ENCODE data around the gene BAD.

Gene BAD

GRCh38 chr11:64296236-64296635 is 11.8 kb upstream of the BAD start:
- DNase-seq, result no peak

GRCh38 chr11:64295760-64296159 is 11.3 kb upstream of the BAD start:
- no peak for DNase-seq

DNA sequence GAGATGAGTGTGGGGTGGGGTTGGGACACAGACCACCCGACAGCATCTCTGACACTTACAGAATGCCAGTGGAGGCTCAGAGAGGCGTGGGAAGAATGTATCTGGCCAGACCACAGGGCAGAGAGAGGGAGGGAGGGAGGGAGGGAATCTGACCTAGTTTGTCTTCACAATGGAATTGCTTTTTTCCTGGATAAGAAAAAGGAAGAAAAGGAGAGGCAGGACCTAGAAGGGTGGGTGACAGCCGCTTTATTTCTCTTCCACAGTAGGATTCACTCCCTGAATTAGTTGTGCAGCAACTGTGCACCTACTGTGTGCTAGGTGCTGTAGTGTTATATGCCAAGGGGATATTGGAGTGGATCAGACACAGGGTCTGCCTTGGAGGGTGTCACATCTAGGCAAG is 10.3 kb upstream of the BAD start:
- DNase-seq, result no peak

DNA sequence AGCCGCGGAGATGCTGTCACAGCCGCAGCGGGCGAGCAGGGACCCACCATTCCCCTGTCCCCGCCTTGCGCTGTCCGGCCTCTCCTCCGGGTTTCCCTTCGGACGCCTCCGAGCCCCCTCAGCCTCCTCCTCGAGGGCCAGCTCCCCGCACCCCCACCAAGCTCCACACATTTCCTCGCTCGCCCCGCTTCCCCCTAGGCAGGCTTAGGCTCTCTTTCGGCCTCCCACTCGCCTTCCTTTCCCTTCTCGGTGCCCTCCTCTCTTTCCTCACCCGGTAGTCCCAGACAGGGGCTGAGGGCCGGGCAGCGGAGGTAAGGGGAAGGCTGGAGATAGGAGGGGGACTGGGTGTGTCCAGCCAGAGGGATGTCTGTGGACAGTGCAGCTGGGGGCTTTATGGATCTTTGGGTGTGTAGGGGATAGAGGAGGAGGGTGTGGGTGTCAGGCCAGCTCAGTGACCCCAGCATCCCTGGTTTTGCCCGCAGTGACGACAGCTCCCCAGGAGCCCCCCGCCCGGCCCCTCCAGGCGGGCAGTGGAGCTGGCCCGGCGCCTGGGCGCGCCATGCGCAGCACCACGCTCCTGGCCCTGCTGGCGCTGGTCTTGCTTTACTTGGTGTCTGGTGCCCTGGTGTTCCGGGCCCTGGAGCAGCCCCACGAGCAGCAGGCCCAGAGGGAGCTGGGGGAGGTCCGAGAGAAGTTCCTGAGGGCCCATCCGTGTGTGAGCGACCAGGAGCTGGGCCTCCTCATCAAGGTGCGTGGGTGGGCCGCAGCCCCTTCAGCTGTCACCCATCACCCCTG is 8.2 kb upstream of the BAD start:
- DNase-seq, result no peak

DNA sequence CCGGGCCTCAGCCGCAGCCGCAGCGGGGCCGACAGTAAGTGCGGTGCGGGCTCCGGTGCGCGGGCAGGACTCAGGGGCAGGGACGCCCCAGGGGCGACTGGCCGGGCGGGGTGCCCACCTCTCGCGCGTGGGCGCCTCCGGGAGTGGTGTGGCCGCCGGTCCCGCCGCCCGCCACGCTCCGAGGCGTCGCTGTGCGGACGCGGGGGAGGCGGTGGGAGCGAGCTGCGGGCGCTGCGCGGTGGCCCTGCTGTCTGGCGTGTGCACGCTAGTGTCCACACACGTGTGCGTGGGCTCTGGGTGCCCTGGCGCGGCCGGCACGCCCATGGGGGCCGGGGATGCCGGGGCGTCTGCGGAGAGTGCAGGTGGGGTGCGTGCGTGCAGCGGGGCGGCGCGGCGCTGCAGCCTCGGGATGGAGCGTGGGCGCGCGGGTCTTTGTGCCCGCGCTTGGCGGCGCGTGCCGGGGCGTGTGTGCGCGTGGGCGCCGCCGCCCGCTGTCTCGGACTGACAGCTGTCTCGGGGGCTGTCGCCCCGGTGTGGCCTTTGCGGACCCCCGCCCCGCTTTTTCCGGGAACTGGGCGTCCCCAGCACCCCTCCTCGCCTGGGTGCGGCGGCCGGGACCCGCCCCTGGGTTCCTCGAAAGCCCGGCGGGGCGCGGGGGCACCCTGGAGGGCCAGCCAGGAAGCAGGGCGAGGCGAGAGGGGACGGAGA is 7.4 kb upstream of the BAD start:
- DNase-seq, result peak in 2 of 3 experiments; percentile 22 to 34

DNA sequence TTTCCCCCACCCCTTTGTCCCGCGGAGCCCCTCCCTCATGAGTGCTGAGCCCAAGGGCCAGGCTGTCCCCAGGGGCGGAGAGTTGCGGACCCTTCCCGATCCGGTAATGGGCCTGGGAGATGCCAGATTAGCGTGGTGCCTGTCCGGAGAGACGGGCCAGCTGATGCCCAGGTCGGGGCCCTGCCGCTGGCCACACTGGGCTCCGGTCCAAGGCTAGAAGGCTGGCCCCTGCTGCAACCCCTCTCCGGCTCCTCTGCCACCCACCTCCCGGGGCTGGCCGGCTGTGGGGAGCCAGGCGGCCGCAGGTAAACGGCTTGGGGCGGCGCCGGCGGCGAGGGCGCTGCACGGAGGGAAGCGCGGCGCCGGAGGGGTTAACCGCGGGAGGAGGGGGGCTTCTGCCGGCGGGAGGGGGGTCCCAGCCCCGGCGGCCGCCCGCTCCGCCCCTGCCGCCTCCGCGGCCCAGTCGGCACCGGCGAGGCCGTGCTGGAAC is 6.8 kb upstream of the BAD start, which contains the start of gene KCNK4:
KCNK4 (plus strand) TSS at position 41 of the 490 bp plus-strand sequence. CDS start 1,717 bp downstream, outside the sequence.
- DNase-seq, result no peak

DNA sequence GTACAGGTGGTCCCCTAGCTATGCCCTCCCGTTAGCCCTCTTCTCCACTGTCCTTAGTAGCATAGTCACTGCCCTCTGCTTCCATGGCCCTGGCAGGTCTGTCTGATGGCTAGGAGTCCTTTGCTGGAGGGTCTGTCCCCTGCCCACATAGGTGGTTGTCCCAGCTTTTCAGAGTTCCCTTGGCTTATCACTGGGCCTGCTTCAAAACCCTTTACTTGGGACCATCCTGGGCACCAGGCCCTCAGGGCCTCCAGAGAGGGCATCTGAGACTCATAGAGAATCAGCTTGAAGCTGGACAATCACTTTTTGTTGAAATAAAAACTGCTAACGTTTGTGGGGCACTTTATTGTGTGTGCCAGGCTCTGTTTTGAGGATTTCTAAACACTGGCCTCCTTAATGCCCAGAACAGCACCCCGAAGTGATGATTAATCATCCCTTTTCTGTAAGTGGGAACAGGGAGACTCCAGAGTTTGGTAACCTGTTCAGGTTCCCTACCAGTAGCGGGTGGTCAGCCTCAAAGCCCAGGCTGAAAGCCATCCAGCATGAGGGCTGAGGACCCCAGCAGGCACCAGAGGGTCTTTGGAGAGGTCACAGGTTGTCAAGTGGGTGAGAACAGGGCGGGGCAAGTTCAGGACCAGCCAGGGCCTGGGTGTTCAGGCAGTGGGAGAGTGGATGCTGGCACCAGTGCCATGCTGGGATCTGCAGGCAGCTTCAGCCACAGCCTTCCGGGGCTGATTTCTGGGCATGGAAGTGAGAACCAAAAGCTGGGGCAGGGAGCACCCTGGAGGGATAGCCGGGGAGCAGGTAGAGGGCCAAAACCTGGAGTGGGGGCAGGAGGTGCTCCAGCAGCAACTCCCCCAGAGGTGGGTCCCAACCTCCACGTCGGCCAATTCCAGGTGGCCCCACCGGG is 6.1 kb upstream of the BAD start:
- DNase-seq, result no peak

GRCh38 chr11:64289002-64289564 is 4.6 kb upstream of the BAD start:
- DNase-seq, result no peak

DNA sequence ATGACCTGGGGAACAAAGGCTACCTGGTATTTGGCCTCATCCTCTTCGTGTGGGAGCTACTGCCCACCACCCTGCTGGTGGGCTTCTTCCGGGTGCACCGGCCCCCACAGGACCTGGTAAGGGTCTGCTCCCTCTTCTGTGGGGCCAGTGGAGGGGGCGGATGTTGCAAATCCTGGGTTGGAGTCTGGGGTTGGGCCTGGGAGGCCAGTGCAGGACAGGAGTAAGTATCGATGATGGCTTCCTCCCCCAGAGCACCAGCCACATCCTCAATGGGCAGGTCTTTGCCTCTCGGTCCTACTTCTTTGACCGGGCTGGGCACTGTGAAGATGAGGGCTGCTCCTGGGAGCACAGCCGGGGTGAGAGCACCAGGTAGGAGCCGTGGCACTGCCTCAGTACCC is 3.9 kb upstream of the BAD start:
- DNase-seq, result no peak

- DNase-seq, result no peak
Observed at GRCh38 chr11:64287676-64288352, 3.3 kb upstream of the BAD start.

GRCh38 chr11:64286801-64287159 is 2.3 kb upstream of the BAD start:
- DNase-seq, result no peak

- DNase-seq, result peak in 2 of 3 experiments; percentile 62 to 74
Observed at GRCh38 chr11:64285885-64286800, 1.7 kb upstream of the BAD start.

GRCh38 chr11:64284962-64285884 is 758 bp upstream of the BAD start, which contains the start of gene GPR137:
TSS of gene GPR137 (plus strand) at chr11:64285848. CDS start at chr11:64286525, 677 bp downstream.
- peak; percentile 86 to 95 (median 93) for DNase-seq

- no peak for DNase-seq
Observed at GRCh38 chr11:64283092-64283491, 1.4 kb downstream of the BAD start.

DNA sequence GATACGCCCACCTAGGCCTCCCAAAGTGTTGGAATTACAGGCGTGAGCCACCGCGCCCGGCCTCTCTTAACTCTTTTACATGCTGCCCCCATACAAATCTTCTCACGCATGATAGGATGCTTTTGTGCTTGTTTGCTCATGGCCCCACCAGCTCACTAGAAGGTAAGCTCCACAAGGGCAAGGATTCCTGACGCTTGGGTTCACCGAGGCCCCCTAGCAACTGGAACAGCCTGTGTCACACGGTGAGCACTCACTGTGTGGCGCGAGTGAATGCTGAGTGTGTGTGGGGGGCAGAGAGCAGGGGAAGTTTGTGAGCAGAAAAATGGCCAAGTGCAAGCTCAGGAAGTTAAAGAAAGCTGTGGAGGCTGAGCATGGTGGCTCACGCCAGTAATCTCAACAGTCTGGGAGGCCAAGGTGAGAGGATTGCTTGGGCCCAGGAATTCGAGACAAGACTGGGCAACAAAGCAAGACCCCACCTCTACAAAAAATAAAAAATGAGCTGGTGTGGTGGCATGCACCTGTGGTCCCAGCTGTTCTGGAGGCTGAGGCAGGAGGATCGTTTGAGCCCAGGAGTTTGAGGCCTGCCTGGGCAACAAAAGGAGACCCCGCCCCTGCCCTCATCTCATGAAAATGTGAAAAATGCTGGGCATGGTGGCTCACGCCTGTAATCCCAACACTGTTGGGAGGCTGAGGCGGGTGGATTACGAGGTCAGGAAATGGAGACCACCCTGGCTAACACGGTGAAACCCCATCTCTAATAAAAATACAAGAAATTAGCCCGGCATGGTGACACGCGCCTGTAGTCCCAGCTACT is 2.3 kb downstream of the BAD start:
- DNase-seq, result no peak

GRCh38 chr11:64278576-64279190 is 5.8 kb downstream of the BAD start:
- no peak for DNase-seq

DNA sequence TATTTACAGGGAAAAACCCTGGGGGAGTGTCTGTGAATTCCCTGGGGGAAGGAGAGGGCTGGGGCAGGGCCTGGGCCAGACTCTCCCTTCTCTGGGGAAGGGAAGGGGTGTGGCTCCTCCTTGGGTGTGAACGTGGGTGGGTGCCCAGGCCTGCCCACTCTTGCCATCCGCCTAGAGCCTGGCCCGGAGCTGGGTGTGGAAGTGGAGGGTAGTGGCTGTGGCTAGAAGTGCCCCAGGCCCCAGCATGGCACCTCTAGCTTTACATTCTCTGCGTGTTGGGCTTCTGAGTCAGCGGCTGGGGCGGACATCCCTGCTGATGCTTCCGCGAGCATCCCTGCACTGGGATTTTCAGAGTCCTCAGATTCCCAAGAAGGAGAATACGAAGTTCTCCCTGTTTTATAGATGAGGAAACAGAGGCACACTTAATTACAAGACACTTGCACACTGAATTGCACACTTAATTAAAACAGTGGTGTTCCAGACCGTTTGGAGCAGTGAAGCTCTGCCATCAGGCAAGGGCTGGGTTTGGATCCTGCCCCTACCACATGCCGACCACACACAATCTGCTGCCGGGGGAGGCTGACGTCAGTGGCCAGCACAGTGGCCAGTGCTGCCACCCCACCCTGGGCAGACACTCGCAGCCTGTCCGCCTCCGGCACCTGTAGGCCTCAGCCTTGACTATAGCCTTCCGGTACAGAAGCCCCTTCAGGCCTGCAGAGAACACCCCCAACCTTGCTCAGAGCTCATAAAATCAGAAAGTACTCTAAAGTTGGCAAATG is 7.6 kb downstream of the BAD start:
- no peak for DNase-seq

DNA sequence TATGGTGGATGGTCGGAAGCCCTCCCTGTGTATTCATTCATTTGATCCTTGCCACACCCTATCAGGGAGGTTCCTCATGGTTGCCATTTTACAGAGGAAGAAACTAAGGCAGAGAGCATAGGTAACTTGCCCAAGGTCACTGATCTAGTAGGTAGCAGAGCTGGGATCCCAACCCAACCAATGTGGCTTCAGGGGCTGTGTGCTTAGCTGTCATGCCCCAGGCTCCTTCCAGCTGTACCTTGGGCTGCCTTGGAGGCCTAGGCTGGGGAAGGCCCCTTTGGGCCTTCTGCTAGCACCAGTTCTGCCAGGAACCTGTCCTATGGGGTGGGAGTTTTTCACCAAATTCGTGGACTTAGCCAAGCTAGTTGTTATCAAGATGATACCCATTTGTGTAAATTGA is 8.6 kb downstream of the BAD start:
- DNase-seq, result no peak

Data from NCI-H1417 (cell line).